ENCODE data around the gene PZP. TPM values are rescaled to one million over a fixed set of nuclear protein-coding genes. Genes with fewer than 3 reads are reported as not detected.

The PZP gene
- total and polyA plus RNA-seq, 9 of the 15 experiments (the other 6 are each of a cell fraction or from before 2014, with no cell fraction given) = 0.01 TPM; not detected in 8

DNA sequence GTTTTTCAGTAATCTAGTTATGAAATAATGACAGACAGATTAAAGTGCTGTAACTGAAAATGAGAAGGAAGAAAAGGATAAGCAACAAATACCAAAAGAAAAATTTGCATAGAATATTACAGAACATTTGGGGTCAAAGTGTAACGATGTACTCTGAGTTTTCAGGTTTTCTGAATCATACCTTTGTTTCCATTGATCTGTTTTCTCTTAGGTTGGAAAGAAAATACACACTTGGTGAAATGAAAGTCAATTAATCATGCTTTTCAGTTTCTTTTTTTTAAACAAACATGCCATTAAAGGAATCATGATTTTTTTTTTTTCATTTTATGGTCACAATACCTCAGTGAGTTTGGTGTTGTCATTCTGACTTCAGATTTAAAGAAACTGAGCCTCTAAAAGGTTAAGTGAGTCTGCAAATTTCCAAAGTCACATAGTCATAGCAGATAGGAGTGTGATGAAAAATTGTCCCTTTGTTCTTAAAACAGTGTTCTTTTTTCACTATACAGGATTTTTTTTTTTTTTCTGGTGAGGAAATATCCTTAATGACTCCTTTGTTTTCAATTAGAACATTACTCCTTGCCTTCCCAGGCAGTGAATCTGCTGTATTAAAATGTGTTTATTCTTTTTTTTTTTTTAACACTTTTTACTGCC, 35.9 kb upstream of the PZP start:
- Histone ChIP-seq H3K9ac (ENCODE audit: insufficient read depth in 1 of 2, low read depth in 2 of 2, low read length in 2 of 2) (no peak overlapping the region), H3K27me3 (ENCODE audit: control insufficient read depth in 2 of 2, insufficient read depth in 2 of 2, low read length in 2 of 2) (peaks cover 5 to 12% of the 10 kb centered on the region in 2 experiments), H3K9me3 (replicated peaks; ENCODE audit: control insufficient read depth, insufficient read depth, low read depth, low read length) (no peaks in the 10 kb centered on the region), H2AFZ (ENCODE audit: low read depth, low read length) (no peak overlapping the region), H3K4me2 (ENCODE audit: insufficient read depth, low read length) (no peak overlapping the region), H3K79me2 (ENCODE audit: control insufficient read depth, insufficient read depth, low read length) (no peaks in the 10 kb centered on the region), H3K9me1 (ENCODE audit: control insufficient read depth, insufficient read depth, low read length) (no peaks in the 10 kb centered on the region), H3K27ac (ENCODE audit: extremely low read depth, low read depth, low read length) (no peak overlapping the region), H3K36me3 (ENCODE audit: control insufficient read depth, insufficient read depth, low read length) (no peaks in the 10 kb centered on the region), H4K20me1 (replicated peaks; ENCODE audit: control insufficient read depth, insufficient read depth, low read length) (no peaks in the 10 kb centered on the region), H3K4me1 (replicated peaks in 1 of 2; ENCODE audit: control insufficient read depth in 2 of 2, insufficient read depth in 2 of 2, low read length in 2 of 2) (no peaks in the 10 kb centered on the region), H3K4me3 (no peak overlapping the region)
- in situ Hi-C loops (cut with MboI) = no loop called here
- ATAC-seq (no peak), DNase-seq (ENCODE audit: extremely low read depth in 1 of 4, low spot score in 3 of 4) (no peak), FAIRE-seq (no peak)
- ChIA-PET POLR2A (no interaction called here), CTCF (ENCODE audit: low intra/inter-chr PET ratio) (no interaction called here)
- TF ChIP-seq, protein P1, sequence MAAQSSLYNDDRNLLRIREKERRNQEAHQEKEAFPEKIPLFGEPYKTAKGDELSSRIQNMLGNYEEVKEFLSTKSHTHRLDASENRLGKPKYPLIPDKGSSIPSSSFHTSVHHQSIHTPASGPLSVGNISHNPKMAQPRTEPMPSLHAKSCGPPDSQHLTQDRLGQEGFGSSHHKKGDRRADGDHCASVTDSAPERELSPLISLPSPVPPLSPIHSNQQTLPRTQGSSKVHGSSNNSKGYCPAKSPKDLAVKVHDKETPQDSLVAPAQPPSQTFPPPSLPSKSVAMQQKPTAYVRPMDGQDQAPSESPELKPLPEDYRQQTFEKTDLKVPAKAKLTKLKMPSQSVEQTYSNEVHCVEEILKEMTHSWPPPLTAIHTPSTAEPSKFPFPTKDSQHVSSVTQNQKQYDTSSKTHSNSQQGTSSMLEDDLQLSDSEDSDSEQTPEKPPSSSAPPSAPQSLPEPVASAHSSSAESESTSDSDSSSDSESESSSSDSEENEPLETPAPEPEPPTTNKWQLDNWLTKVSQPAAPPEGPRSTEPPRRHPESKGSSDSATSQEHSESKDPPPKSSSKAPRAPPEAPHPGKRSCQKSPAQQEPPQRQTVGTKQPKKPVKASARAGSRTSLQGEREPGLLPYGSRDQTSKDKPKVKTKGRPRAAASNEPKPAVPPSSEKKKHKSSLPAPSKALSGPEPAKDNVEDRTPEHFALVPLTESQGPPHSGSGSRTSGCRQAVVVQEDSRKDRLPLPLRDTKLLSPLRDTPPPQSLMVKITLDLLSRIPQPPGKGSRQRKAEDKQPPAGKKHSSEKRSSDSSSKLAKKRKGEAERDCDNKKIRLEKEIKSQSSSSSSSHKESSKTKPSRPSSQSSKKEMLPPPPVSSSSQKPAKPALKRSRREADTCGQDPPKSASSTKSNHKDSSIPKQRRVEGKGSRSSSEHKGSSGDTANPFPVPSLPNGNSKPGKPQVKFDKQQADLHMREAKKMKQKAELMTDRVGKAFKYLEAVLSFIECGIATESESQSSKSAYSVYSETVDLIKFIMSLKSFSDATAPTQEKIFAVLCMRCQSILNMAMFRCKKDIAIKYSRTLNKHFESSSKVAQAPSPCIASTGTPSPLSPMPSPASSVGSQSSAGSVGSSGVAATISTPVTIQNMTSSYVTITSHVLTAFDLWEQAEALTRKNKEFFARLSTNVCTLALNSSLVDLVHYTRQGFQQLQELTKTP (IDR thresholded peaks at IDR 0.05; ENCODE audit: low read depth in 1 of 2, partially characterized antibody in 2 of 2) = no peak
- TF ChIP-seq, protein P2, sequence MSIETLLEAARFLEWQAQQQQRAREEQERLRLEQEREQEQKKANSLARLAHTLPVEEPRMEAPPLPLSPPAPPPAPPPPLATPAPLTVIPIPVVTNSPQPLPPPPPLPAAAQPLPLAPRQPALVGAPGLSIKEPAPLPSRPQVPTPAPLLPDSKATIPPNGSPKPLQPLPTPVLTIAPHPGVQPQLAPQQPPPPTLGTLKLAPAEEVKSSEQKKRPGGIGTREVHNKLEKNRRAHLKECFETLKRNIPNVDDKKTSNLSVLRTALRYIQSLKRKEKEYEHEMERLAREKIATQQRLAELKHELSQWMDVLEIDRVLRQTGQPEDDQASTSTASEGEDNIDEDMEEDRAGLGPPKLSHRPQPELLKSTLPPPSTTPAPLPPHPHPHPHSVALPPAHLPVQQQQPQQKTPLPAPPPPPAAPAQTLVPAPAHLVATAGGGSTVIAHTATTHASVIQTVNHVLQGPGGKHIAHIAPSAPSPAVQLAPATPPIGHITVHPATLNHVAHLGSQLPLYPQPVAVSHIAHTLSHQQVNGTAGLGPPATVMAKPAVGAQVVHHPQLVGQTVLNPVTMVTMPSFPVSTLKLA (conservative IDR thresholded peaks at IDR 0.05) = no peak
- 0% methylated on average over 1 of the region's 1 CpG for WGBS (ENCODE audit: insufficient coverage, low coverage, missing lambda C conversion rate)
- intact Hi-C loops (cut with micrococcal nuclease) = no loop called here
- BruUV-seq (replicated peaks) = no TSS peak
